SK-N-SH treated with all-trans-retinoic acid at 6 μM for 48 hours (cell line): ENCODE data around the gene ZNRF4.

Experiments used
- ATAC-seq: fragments of 200-7000 bp; cut with Tn5 transposase; 3 replicates; pipeline ENCODE4 v1.9.1; 2020; ENCODE audit warnings: mild to moderate bottlenecking, moderate library complexity
- ARNTL ChIP-seq: fragments of 450-650 bp; formaldehyde crosslinking; IDR thresholded peaks from 2 replicates; pipeline ENCODE4 v1.5.0; 2020; ENCODE audit warnings: low read depth, mild to moderate bottlenecking, moderate library complexity, borderline replicate concordance
- CSDC2 ChIP-seq: fragments of 250-450 bp; sonication (Bioruptor Pico); IDR thresholded peaks from 2 replicates; pipeline ENCODE4 v1.5.0; 2020; ENCODE audit warnings: mild to moderate bottlenecking, moderate library complexity
- ESRRG ChIP-seq: fragments of 250-450 bp; sonication (Bioruptor Pico); IDR thresholded peaks from 2 replicates; pipeline ENCODE4 v1.6.1; 2021; ENCODE audit warnings: mild to moderate bottlenecking
- GLIS3 ChIP-seq: fragments of 250-450 bp; sonication (Bioruptor Pico); IDR thresholded peaks from 2 replicates; pipeline ENCODE4 v1.5.0; 2020; ENCODE audit warnings: mild to moderate bottlenecking, moderate library complexity
- ISL1 ChIP-seq: fragments of 250-450 bp; sonication (Bioruptor Pico); IDR thresholded peaks from 2 replicates; pipeline ENCODE4 v2.1.2; 2022; ENCODE audit warnings: mild to moderate bottlenecking, moderate library complexity
- OSR1 ChIP-seq: fragments of 250-450 bp; sonication (Bioruptor Pico); IDR thresholded peaks from 2 replicates; pipeline ENCODE4 v1.8.0; 2022; ENCODE audit warnings: moderate library complexity, mild to moderate bottlenecking, inconsistent platforms
- PPARA ChIP-seq: fragments of 250-450 bp; sonication (Bioruptor Pico); IDR thresholded peaks from 2 replicates; pipeline ENCODE4 v1.5.0; 2020; ENCODE audit warnings: mild to moderate bottlenecking, borderline replicate concordance
- SNAI2 ChIP-seq: fragments of 250-450 bp; sonication (Bioruptor Pico); IDR thresholded peaks from 2 replicates; pipeline ENCODE4 v1.5.0; 2020; ENCODE audit warnings: mild to moderate bottlenecking, moderate library complexity
- TOX ChIP-seq: fragments of 250-450 bp; sonication (Bioruptor Pico); IDR thresholded peaks from 2 replicates; pipeline ENCODE4 v1.8.0; 2021; ENCODE audit warnings: mild to moderate bottlenecking, moderate library complexity, borderline replicate concordance
- ZC3H10 ChIP-seq: fragments of 250-450 bp; sonication (Bioruptor Pico); IDR thresholded peaks from 2 replicates; pipeline ENCODE4 v1.5.1; 2021; ENCODE audit warnings: mild to moderate bottlenecking, moderate library complexity
- ZFP3 ChIP-seq: fragments of 250-450 bp; sonication (Bioruptor Pico); IDR thresholded peaks from 2 replicates; pipeline ENCODE4 v1.5.0; 2020; ENCODE audit warnings: mild to moderate bottlenecking, moderate library complexity
- ZFP30 ChIP-seq: fragments of 450-650 bp; formaldehyde crosslinking; IDR thresholded peaks from 2 replicates; pipeline ENCODE4 v1.5.0; 2022; ENCODE audit warnings: mild to moderate bottlenecking, moderate library complexity
- ZNF565 ChIP-seq: fragments of 450-650 bp; formaldehyde crosslinking; conservative IDR thresholded peaks from 2 replicates; pipeline ENCODE4 v1.5.0; 2020; ENCODE audit warnings: low read depth, mild to moderate bottlenecking, moderate library complexity
- ZNF70 ChIP-seq: fragments of 450-650 bp; formaldehyde crosslinking; IDR thresholded peaks from 2 replicates; pipeline ENCODE4 v1.5.0; 2020; ENCODE audit warnings: mild to moderate bottlenecking, moderate library complexity
- ZNF8 ChIP-seq: fragments of 450-650 bp; formaldehyde crosslinking; IDR thresholded peaks from 2 replicates; pipeline ENCODE4 v1.5.0; 2020; ENCODE audit warnings: mild to moderate bottlenecking, moderate library complexity
- TF ChIP-seq, protein P1 (sequence below): fragments of 250-450 bp; sonication (Bioruptor Pico); IDR thresholded peaks from 2 replicates; pipeline ENCODE4 v1.8.0; 2021; ENCODE audit warnings: low read depth, mild to moderate bottlenecking, moderate library complexity, borderline replicate concordance
- TF ChIP-seq, protein P2 (sequence below): fragments of 250-450 bp; sonication (Bioruptor Pico); IDR thresholded peaks from 2 replicates; pipeline ENCODE4 v1.5.0; 2020; ENCODE audit warnings: mild to moderate bottlenecking, moderate library complexity
- TF ChIP-seq, protein P3 (sequence below): fragments of 250-450 bp; sonication (Bioruptor Pico); IDR thresholded peaks from 2 replicates; pipeline ENCODE4 v1.5.1; 2020; ENCODE audit warnings: low read depth, mild to moderate bottlenecking, moderate library complexity
- TF ChIP-seq, protein P4 (sequence below): fragments of 250-450 bp; sonication (Bioruptor Pico); IDR thresholded peaks from 2 replicates; pipeline ENCODE4 v1.8.0; 2020; ENCODE audit warnings: mild to moderate bottlenecking, moderate library complexity, borderline replicate concordance

Gene ZNRF4

DNA sequence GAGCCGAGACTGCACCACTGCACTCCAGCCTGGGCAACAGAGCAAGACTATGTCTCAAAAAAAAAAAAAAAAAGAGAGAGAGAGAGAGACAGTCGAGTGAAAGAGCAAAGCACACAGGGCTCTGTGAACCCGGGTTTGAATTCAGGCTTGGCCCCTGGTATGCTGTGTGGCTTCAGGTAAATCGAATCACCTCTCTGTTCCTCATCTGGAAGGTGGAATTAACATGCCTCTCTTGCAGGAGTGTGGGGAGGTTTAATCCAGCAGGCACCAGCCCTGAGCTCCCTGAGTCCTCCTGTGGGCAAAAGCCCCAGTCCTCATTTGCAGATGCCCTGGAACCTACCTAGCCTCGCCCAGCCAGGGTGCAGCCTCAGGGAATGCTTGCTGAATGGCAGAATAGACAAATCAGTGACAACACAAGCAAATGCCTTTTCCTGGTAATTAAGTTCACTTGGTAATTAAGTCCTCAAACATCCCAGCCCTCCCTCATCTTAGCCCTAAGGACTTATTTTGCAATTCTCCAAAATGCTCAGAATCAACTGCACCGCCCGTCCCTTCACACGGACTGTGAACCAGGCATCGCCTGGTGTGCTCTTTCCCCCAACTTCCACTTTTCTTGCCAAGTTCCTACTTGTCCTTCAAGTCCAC, 4.6 kb upstream of the ZNRF4 start (continued):
- TF ChIP-seq, protein P1, sequence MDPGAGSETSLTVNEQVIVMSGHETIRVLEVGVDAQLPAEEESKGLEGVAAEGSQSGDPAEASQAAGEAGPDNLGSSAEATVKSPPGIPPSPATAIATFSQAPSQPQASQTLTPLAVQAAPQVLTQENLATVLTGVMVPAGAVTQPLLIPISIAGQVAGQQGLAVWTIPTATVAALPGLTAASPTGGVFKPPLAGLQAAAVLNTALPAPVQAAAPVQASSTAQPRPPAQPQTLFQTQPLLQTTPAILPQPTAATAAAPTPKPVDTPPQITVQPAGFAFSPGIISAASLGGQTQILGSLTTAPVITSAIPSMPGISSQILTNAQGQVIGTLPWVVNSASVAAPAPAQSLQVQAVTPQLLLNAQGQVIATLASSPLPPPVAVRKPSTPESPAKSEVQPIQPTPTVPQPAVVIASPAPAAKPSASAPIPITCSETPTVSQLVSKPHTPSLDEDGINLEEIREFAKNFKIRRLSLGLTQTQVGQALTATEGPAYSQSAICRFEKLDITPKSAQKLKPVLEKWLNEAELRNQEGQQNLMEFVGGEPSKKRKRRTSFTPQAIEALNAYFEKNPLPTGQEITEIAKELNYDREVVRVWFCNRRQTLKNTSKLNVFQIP = no peak
- TF ChIP-seq, protein P2, sequence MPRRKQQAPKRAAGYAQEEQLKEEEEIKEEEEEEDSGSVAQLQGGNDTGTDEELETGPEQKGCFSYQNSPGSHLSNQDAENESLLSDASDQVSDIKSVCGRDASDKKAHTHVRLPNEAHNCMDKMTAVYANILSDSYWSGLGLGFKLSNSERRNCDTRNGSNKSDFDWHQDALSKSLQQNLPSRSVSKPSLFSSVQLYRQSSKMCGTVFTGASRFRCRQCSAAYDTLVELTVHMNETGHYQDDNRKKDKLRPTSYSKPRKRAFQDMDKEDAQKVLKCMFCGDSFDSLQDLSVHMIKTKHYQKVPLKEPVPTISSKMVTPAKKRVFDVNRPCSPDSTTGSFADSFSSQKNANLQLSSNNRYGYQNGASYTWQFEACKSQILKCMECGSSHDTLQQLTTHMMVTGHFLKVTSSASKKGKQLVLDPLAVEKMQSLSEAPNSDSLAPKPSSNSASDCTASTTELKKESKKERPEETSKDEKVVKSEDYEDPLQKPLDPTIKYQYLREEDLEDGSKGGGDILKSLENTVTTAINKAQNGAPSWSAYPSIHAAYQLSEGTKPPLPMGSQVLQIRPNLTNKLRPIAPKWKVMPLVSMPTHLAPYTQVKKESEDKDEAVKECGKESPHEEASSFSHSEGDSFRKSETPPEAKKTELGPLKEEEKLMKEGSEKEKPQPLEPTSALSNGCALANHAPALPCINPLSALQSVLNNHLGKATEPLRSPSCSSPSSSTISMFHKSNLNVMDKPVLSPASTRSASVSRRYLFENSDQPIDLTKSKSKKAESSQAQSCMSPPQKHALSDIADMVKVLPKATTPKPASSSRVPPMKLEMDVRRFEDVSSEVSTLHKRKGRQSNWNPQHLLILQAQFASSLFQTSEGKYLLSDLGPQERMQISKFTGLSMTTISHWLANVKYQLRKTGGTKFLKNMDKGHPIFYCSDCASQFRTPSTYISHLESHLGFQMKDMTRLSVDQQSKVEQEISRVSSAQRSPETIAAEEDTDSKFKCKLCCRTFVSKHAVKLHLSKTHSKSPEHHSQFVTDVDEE (CRISPR knock-in tag) = no peak
- TF ChIP-seq ZNF565 = no peak
- TF ChIP-seq ZFP30 (CRISPR knock-in tag) = no peak
- no peak for TF ChIP-seq TOX (CRISPR knock-in tag)
- TF ChIP-seq ZC3H10 (CRISPR knock-in tag) = no peak
- TF ChIP-seq GLIS3 = no peak
- TF ChIP-seq PPARA (CRISPR knock-in tag) = no peak

DNA sequence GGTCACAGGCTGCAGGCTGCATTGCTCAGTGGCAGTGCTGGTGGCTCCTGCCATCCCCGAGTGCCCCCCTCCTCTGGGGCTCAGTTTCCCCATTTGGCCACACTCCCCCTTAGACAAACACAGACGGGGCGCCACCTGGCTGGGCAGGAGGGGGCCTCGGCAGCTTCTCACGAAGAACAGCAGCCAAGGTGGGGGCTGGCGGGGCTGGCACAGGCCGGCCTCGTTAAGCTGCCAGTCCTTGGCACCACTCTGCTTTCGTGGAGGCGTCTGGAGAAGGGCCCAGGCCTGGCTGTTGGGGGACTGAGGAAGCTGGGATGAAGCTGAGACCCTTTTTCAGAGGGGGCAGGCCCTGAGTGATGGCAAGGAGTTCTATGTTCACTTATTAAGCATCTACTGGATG, 3.7 kb upstream of the ZNRF4 start:
- TF ChIP-seq CSDC2 (CRISPR knock-in tag) (no peak), ZFP3 (CRISPR knock-in tag) (no peak), ZC3H10 (CRISPR knock-in tag) (no peak), GLIS3 (no peak), ESRRG (CRISPR knock-in tag) (no peak), ZNF70 (CRISPR knock-in tag) (no peak), OSR1 (CRISPR knock-in tag) (no peak), ARNTL (CRISPR knock-in tag) (no peak), ISL1 (no peak), SNAI2 (no peak), ZNF8 (CRISPR knock-in tag) (no peak), ZFP30 (CRISPR knock-in tag) (no peak), PPARA (CRISPR knock-in tag) (no peak)
- TF ChIP-seq, protein P1 = no peak
- TF ChIP-seq, protein P3, sequence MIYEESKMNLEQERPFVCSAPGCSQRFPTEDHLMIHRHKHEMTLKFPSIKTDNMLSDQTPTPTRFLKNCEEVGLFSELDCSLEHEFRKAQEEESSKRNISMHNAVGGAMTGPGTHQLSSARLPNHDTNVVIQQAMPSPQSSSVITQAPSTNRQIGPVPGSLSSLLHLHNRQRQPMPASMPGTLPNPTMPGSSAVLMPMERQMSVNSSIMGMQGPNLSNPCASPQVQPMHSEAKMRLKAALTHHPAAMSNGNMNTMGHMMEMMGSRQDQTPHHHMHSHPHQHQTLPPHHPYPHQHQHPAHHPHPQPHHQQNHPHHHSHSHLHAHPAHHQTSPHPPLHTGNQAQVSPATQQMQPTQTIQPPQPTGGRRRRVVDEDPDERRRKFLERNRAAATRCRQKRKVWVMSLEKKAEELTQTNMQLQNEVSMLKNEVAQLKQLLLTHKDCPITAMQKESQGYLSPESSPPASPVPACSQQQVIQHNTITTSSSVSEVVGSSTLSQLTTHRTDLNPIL = no peak
- TF ChIP-seq, protein P2 (CRISPR knock-in tag) = no peak
- TF ChIP-seq, protein P4, sequence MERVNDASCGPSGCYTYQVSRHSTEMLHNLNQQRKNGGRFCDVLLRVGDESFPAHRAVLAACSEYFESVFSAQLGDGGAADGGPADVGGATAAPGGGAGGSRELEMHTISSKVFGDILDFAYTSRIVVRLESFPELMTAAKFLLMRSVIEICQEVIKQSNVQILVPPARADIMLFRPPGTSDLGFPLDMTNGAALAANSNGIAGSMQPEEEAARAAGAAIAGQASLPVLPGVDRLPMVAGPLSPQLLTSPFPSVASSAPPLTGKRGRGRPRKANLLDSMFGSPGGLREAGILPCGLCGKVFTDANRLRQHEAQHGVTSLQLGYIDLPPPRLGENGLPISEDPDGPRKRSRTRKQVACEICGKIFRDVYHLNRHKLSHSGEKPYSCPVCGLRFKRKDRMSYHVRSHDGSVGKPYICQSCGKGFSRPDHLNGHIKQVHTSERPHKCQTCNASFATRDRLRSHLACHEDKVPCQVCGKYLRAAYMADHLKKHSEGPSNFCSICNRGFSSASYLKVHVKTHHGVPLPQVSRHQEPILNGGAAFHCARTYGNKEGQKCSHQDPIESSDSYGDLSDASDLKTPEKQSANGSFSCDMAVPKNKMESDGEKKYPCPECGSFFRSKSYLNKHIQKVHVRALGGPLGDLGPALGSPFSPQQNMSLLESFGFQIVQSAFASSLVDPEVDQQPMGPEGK (CRISPR knock-in tag) = no peak
- no peak for ATAC-seq
